ENCODE results near the gene SNORC.

GRCh38 chr2:232870018-232870765 lies at the start of gene SNORC:
- TF ChIP-seq GABPA (IDR thresholded peaks at IDR 0.05 in 1 of 2, conservative IDR thresholded peaks at IDR 0.05 in 1 of 2) (no peak), REST (IDR thresholded peaks at IDR 0.05) (no peak), ATF3 (IDR thresholded peaks at IDR 0.05) (no peak), FOXA1 (IDR thresholded peaks at IDR 0.05) (no peak), RAD21 (IDR thresholded peaks at IDR 0.05) (no peak), JUND (IDR thresholded peaks at IDR 0.05) (no peak), SP1 (IDR thresholded peaks at IDR 0.05) (no peak), ZBTB33 (IDR thresholded peaks at IDR 0.05) (no peak), RXRA (IDR thresholded peaks at IDR 0.05) (no peak), NR2F2 (IDR thresholded peaks at IDR 0.05) (no peak)
- TF ChIP-seq, protein P1, sequence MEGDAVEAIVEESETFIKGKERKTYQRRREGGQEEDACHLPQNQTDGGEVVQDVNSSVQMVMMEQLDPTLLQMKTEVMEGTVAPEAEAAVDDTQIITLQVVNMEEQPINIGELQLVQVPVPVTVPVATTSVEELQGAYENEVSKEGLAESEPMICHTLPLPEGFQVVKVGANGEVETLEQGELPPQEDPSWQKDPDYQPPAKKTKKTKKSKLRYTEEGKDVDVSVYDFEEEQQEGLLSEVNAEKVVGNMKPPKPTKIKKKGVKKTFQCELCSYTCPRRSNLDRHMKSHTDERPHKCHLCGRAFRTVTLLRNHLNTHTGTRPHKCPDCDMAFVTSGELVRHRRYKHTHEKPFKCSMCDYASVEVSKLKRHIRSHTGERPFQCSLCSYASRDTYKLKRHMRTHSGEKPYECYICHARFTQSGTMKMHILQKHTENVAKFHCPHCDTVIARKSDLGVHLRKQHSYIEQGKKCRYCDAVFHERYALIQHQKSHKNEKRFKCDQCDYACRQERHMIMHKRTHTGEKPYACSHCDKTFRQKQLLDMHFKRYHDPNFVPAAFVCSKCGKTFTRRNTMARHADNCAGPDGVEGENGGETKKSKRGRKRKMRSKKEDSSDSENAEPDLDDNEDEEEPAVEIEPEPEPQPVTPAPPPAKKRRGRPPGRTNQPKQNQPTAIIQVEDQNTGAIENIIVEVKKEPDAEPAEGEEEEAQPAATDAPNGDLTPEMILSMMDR (IDR thresholded peaks at IDR 0.05; ENCODE audit: low read depth, low read length, missing input control): no peak
- TF ChIP-seq, protein P2, sequence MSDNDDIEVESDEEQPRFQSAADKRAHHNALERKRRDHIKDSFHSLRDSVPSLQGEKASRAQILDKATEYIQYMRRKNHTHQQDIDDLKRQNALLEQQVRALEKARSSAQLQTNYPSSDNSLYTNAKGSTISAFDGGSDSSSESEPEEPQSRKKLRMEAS (IDR thresholded peaks at IDR 0.05): no peak

Measured in liver (tissue), 3 donors.